GM18867 (cell line): Measurements from ENCODE around the gene ZNF653.
A peak's percentile ranks its signal among the peaks of the same experiment; 100 is the strongest.

ENCODE experiments used
- ATAC-seq: cut with Tn5 transposase; IDR thresholded peaks from one replicate; pipeline ENCODE4 v1.9.1; 2021; ENCODE audit warnings: mild to moderate bottlenecking, moderate library complexity; ENCODE audit not compliant: unreplicated experiment

Gene ZNF653

DNA sequence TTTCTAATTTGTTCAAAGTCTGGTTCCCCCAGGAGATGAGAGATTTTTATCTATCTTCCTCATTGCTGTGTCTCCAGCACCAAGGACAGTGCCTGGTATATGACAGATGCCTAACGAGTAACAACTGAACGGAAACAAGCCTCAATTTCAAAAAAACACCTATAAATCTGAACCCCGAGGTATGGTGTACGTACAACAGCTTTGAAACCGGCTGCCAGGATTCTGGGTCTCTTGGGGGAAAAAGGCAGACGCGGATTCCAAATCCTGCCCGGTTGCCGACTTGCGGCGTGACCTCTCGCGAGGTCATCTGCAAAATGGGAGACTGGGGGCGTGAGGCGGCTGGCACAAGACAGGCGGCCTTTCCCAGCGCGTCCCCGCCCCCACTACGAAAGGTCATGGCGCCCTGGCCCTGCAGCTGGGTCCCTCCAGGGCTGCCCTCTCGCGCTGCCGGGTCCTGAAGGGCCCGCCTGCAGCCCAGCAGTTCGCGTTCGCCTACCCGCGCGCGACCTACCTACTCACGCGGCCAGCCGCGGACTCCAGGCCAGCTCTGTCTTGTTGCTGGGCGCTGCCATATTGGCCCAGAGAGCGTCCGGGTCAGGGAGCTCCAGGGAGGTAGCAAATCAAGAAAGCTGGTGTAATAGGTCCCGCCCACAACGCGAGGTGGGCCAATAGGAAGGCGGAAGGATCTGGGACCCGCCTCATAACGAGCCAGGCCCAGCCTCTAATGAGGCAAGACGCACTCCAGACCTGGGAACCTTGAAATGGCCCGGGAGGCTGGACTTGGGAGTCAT, 23.1 kb upstream of the ZNF653 start, which contains the start of gene ECSIT:
TSS of gene ECSIT (minus strand) at position 584 of the 791 bp plus-strand sequence. CDS start 9,964 bp downstream, outside the sequence.
- ATAC-seq: peak; percentile 94

- no peak for ATAC-seq
Observed at GRCh38 chr19:11519138-11519537, 13.5 kb upstream of the ZNF653 start.

DNA sequence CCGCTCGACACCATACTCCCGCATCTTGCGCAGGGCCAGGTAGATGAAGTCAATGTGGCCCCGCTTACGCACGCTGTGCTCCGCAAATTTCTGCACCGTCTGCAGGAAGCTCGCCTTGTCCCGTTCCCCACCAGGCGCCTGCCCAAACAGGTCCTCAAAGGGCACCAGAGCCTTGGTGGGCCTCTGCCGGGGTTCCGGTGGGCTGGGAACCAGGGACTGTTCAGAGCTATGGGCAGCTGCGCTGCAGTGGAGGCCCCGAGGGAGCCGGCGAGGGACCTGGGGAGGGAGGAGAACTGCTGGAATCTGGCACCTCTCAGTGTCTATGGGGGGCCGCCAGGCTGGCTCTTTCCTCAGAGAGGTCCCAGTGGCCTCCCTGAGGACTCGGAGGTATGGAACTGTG, 8.3 kb upstream of the ZNF653 start:
- ATAC-seq: no peak

DNA sequence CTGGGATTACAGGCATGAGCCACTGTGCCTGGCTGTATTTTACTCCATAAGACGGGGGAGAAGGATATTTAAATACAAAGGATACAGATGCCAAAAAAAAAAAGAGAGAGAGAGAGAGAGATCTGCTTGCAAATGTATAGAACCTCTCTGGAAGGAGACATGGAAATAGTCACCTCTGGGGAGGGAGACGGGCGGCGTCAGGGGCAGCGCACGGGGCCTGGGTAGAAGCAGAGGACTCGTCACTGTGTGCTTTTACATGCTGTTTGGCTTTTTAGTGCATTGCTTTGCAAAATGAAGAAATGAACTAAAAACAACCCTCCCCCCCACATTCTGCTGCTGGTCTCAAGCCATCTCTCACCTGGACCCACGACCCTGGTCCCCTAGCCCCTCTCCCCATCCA, 4.8 kb upstream of the ZNF653 start:
- no peak for ATAC-seq

DNA sequence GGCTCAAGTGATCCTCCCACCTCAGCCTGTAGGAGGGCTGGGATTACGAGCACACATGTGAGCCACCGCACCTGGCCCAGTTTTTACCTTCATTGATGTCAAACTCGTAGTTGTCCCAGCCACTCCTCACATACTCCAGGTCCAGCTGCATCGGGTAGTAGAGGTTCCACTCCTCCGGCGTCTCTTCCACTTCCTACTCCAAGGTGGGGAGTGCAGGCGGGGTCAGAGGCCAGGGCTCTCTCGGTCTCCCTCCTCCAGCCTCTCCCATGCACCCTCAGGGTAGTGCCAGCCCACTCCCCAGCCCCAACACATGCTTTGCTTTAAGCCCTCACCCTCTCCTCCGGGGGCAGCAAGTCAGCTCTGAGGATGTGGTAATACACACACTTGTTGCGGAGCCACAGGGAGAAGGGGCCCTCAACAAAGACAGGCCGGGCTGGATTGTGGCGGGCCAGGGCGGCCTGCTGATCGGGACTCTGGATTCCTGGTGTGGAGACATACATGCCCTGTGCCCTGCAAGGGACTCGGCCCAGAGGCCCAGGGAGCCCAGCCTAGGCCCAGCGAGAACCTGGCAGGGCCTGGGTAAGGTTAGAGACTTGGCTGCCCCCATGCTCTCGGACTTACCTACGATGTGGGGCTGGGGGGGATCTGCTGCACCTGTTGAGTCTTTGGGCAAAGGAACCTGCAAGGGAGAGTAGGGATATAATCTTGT, 1.9 kb upstream of the ZNF653 start:
- ATAC-seq: no peak

DNA sequence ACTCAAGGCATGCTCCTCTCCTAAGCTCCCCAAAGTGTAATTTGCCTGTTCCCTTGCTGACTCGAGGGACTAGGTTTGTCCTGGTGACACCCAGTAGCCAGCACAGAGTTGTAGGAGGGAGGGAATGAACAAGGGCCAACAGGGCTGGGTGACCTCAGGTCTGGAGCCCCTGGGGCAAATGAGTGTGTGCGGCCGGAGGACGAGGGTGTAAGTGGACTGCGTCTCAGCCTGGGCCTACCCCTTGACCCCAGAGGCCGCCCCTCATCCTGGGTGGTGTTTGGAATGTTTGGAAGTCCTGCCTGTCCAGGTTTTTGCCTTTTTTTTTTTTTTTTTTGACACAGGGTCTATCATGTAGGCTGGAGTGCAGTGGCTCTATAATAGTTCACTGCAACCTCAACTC, 1.3 kb upstream of the ZNF653 start:
- ATAC-seq: no peak

DNA sequence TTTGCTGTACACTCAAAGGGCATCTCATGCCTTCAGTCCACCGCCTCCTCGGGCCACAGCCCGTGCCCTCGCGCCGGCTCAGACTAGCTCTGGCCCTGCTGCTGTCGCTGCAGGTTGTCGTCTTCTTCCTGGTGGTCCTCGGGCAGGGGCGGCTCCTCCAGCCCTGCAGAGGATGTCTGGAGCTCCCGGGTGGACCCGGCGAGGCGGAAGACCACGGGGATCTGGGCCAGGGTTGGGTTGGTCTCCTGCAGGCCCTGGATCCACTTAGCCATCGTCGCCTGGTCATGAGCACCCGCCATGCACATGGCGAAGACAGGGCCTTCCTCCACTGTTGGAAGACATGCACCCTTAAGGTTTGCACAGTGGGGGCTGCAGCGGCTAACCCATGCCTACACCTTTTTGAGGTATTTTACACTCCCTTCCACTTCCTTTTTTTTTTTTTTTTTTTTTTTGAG, 489 bp upstream of the ZNF653 start:
- ATAC-seq: peak; percentile 9

GRCh38 chr19:11505032-11505503, 571 bp downstream of the ZNF653 start:
- peak; percentile 87 for ATAC-seq

DNA sequence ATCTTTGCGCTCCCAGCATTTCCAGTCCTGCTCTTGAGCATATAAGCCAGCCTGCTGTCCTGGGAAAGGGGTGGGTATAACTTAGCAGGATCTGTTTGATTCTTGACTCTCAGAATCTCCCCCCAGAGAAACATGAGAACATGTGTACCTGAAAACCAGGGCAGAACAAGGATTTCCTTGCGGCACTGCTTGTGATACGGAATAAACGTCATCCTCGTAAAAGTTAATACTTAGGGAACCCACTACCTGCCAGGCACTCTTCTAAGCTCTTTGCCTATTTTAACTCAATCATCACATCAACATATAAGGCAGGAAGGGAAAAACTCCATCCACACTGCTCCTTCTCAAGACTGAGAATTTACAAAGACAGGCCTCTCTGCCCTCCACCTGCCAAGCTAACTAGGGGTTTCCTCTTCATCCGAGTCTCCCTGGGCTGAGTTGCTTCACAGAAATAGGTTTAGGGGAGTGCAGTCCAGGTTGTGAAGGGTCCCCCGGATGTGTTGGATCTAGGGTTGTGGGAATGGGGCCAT, 1.1 kb downstream of the ZNF653 start:
- ATAC-seq: no peak

- ATAC-seq: no peak
Observed at GRCh38 chr19:11499890-11500420, 5.7 kb downstream of the ZNF653 start.

DNA sequence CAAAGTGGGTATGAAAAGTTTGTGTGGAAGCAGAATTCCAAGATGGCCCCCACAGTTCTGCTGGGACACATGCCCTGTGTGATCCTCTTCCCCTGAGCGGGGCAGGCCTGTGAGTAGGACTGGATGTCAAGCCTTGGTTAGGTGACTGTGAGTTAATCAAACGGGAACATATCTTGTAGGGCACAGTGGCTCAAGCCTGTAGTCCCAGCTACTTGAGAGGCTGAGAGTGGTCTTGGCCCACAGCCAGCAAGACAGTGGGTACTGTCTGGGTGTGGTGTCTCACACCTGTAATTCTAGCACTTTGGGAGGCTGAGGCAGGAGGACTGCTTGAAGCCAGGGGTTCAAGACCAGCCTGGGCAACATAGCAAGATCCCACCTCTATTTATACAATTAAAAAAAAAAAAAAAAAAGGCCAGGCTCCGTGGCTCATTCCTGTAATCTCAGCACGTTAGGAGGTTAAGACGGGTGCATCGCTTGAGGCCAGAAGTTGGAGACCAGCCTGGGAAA, 6.4 kb downstream of the ZNF653 start:
- ATAC-seq: no peak

DNA sequence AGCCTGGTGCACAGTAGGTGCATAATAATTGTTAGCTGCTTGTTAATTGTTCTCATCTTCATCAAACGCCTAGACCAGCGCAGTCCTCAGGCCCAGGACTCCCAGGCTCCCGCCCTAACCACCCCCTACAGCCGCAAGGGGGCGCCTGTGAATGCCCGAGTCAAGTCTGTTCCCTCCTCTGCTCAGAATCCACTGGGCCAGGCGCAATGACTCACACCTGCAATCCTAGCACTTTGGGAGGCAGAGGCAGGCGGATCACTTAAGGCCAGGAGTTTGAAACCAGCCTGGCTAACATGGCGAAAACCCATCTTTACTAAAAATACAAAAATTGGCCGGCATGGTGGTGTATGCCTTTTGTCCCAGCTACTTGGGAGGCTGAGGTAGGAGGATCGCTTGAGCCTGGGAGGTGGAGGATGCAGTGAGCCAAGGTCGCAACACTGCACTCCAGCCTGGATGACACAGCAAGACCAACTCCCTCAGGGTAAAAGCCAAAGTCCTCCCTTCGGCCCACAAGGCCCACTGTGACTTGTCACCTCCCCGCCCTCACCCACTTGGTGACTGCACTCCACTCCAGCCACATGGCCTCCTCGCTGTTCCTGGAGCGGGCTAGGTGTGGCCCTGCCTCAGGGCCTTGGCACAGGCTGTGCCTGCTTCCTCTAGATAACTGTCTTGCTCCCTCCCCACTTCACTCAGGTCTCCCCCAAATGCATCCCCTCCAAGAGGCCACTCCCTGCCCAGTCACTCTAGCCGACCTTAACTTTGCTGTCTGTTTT, 9.1 kb downstream of the ZNF653 start:
- no peak for ATAC-seq

- no peak for ATAC-seq
Observed at GRCh38 chr19:11495885-11496284, 9.8 kb downstream of the ZNF653 start.

DNA sequence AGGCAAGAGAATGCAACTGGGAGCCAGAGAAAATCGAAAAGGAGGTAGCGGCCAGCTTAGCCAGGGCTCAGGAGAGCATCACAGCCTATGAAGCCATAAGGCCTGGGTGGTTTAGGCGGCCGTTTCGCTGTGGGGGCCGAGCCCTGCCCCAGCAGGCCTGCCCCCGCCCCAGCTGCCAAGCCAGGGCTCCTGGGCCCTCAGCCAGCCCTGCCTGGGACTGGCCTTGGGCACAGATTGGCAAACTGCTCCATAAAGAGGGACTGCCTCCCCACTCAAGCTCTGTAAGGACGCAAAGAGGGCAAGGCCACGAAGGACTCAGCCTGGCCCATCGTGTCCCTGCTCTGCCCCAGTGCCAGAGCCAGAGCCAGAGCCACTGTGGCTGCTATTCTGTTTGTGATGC, 10.2 kb downstream of the ZNF653 start:
- no peak for ATAC-seq

- ATAC-seq: no peak
Observed at GRCh38 chr19:11494634-11495285, 10.9 kb downstream of the ZNF653 start.

GRCh38 chr19:11489378-11489777, 16.3 kb downstream of the ZNF653 start:
- ATAC-seq: no peak

DNA sequence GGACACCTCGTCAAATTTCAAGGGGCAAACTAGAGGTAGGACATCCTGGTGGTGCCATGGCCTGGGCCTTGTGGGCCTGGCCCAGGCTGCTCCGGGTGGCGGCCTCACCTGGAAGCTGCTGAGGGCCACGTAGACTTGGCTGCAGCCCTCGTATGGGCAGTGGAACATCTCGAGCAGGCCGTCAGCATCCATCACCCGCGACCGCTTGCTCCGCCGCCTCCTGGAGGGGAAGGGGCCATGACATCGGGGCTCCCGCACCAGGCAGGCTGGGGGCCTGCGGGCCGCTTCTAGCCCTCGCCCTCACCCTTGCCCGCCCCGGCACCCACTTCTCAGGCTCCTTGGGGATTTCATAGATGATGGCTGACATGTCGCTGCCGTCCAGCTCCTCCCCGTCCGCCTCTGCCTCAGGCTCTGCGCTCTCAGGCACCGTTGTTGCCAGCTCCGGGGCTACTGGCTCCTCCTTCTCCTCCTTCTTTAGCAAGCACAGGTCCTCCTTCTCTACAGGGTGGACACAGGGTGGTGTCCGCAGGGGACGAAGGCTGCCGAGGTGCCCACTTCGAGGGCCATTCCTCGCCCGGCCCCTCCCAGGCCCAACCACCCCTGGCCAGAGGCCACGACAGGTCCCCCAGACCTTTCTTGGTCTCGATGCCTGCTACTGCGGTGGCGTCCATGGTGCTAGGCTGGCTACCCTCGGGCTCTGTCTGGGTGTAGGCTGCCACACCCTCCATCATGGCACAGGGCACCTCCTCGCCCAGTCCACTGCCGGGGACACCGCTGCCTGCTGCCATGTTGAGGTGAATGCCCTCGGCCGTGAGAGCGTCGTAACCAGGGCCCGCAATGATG, 18.8 kb downstream of the ZNF653 start:
- ATAC-seq: no peak

- ATAC-seq: no peak
Observed at GRCh38 chr19:11485245-11485837, 20.3 kb downstream of the ZNF653 start.
